HG03095 (cell line): ENCODE measurements around the gene RPL10.

Experiments
- ATAC-seq: cut with Tn5 transposase; IDR thresholded peaks from one replicate; pipeline ENCODE4 v1.9.1; 2021; ENCODE audit warnings: moderate library complexity; ENCODE audit not compliant: unreplicated experiment

The RPL10 gene

DNA sequence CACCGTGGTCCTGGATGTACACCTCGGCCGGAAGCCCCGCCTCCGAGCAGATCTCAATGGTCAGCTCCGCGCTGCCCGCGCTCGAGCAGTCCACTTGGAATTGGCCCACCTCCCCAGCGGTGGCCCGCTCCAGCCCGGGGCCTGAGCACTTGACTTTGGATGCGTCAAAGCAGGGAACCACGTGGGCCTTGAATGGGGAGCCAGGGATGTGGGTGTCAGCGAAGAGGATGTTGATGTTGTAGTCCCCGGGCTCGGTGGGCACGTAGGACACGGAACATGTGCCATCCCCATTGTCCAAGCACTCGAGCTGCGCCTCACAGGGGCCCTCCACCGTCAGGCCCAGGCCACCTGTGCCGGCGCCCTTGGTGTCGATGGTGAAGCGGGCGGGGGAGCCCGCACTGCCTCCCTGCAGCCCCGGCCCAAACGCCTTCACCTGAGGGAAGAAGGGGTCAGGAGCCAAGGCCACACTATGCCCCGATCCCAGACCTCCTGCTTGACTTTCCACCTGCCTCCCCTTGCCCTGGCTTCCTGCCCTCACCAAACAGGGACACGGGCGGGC lies 37.9 kb upstream of the RPL10 start:
- ATAC-seq = no peak

DNA sequence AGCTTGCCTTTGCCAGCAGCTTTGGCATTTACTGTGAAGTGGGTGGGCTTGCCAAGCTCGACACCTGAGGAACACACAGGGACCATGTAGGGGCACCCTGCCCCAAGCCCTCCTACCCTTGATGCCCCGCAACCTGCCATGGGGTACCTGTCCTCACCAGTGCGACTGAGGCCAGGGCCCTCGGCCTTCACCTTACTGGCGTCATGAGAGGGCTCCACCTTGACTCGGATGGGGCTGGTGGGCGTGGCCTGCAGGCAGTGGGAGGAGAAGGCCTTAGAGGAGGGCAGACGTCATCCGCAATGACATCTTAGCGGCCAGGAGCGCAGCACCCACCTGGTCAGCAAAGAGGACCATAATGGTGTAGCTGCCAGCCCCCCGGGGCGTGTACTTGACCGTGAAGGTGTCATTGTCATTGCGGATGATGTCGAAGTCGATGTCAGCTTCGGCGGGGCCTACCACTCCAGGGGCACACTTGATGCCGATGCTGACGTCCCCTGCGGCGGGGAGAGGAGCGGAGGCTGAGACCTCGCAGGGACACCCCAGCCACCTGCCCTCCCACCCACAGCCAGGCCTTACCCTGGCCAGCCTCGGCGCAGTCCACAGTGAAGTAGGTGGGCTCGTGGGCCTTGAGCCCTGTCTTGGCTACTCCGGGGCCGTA lies 36.0 kb upstream of the RPL10 start:
- ATAC-seq = no peak

DNA sequence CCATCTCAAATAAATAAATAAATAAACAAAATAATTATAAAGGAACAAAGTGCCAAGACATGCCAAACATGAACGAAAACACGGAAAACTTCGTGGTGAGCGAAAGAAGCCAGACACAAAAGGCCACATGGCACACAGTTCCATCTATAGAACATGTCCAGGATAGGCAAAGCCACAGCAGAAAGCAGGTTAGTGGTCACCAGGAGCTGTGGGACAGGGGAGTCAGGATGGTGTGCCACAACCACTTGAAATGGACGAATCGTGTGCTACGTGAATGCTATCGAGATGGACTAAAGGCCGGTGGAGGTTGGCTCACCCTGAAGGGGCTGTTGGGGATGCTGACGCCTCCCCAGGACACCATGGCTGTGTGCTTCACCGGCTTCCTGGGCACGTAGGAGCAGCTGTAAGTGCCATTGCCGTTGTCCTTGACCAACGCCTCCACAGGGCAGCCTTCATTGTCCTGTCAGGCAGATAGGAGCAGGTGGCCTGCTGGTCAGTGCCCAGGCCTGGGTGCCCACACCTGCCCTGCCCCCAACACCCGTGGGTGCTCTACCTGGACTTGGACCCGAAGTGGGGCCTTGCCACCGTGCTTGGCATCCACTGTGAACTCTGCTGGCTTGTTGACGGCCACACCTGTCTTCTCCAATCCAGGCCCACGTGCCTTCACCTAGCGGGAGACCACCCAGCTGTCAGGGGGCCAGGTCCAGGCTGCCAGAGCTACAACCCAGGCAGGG lies 34.3 kb upstream of the RPL10 start:
- ATAC-seq = no peak

GRCh38 chrX:154365052-154365600 lies 33.1 kb upstream of the RPL10 start:
- ATAC-seq = no peak

- no peak for ATAC-seq
Observed at GRCh38 chrX:154365997-154366665, 32.0 kb upstream of the RPL10 start.

DNA sequence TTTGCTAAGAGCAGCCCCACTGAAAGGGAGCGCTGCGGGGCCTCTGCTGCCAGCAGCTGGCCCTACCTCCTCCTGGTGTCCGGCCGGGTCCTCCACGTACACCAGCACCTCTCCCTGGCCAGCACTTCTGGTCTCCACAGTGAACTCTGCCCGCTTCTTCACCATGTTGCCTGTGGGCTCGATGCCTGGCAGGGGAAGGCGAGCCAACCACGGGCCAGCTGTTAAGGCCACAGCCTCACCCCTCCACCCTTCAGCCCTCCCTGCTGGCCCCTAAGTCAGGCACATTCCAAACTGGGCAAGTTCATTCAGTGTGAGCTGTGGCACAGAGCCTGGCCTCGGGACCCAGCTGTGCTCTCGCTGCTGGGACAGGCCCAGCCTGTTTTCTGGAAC lies 31.5 kb upstream of the RPL10 start:
- no peak for ATAC-seq

DNA sequence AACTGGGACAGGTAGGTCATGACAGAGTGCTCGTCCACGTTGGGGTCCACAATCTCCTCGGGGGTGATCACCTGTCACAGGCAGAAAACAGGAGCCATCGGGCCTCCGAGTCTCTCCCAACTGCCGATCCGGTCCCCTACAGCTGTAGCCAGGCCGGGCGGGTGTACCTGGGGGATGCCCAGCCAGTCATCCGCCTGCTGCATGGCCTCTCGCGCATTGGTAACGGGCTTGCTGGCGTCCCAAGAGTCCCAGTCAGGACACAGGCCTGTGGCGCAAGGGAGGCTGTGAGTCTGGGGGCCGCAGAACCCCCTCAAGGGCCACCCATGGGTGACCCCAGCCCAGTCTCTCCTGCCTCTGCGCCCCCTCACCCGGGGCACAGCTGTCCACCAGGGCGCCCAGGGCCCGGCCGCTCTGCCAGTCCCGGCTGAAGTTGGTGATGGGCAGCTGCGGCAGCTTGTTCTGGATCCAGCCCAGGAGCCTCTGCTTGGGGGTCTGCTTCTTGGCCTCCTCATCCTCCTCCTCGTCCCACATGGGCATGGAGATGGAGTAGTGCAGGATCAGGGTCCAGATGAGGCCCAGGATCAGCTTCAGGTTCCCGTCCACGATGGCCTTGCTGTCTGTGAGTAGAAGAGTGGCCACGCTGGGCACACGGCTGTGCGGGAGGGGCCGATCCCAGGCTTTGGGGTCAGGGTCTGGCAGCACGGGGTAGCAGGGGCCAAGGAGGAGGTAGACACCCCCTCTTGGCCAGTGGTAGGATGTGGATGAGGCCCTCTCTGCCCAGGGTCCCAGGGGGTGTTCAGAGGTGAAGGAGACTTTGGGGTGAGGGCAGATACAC lies 30.5 kb upstream of the RPL10 start:
- no peak for ATAC-seq

DNA sequence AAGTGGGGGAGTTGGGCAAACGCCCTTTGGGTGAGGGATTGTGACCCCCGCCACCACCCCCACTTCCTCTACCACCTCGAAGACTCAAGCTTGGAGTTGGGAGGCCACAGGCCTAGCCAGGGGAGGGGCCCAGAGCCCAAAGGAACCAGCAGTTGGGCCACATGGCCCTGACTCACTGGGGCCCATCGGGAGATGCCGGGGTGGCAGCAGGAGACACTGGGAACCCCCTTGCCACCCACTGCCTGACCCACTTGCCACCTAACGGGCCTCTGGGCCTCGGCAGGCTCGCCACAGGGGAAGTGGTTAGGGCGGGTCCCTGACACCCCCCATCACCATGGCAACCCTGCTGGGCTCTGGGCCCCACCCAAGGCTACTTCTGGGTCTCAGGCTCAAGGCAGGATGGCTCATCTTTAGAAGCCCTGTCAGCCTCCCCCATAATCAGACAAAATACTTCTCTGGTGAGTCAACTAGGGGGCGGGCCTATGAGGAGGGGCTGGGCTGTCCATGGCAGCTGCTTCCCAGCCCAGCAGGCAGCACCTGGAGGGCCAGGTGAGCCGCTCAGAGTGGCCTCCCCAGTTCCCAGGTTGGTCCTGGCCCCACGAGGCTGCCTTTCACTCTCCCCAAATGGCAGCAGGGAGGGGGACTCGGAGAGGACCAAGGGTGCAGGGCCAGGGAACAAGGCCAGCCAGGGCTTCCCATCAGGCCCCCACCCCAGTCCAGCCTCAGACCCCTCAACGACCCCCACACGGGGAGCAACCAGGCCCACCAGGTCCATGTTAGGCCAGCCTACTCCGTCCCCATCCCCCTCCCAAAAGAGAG lies 29.3 kb upstream of the RPL10 start:
- no peak for ATAC-seq

GRCh38 chrX:154369449-154370299 lies 28.5 kb upstream of the RPL10 start:
- no peak for ATAC-seq

- no peak for ATAC-seq
Observed at GRCh38 chrX:154370300-154371016, 27.7 kb upstream of the RPL10 start.

- ATAC-seq = peak; percentile 56
Observed at GRCh38 chrX:154371017-154371788, 27.0 kb upstream of the RPL10 start.

- peak; percentile 3 for ATAC-seq
Observed at GRCh38 chrX:154371789-154372300, 26.3 kb upstream of the RPL10 start.

DNA sequence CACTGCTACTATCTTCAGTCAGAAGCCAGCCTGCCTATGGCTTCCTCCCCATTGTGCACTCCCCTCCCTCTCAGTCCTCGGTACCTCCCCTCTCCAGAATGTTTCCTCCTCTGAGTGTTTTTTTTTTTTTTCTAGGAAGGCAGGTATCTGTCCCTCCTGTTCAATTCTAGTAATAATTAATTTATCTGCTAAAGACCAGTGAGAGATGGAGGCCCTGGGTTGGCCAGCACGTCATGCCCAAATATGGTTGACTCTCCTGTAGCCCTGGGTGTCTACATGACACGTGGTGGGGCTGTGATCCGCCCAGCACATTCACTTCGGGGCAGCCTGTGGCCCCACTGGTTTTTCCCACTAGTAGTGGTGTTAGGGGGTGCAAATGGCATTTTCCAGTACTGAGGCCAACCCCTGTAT lies 25.6 kb upstream of the RPL10 start:
- ATAC-seq = no peak

- no peak for ATAC-seq
Observed at GRCh38 chrX:154373340-154374306, 24.6 kb upstream of the RPL10 start.

GRCh38 chrX:154374313-154375155 lies 23.6 kb upstream of the RPL10 start, which contains the start of gene FLNA:
Gene FLNA (minus strand): TSS chrX:154374634. CDS start chrX:154371245, 3,389 bp downstream.
- no peak for ATAC-seq
